Sciatic nerve (tissue), 2 donors: ENCODE measurements around the gene APBB1IP. TPM values are rescaled to one million over a fixed set of nuclear protein-coding genes. Genes with fewer than 3 reads are reported as not detected.
"Not testable (repeated sequence)": the region's sequence is repeated elsewhere in the genome, so short reads cannot be mapped to it uniquely, and the experiment has no call there.

Source experiments
- ATAC-seq: fragments of 200-7000 bp; cut with Tn5 transposase; one replicate; pipeline ENCODE4 v1.9.1; 2020; ENCODE audit warnings: mild to moderate bottlenecking, moderate library complexity
- DNase-seq: peaks from one replicate; pipeline ENCODE4 v3.0.0-alpha.2; 2020; ENCODE audit warnings: low spot score
- intact Hi-C: fragments of 100-400 bp; cut with DNase I; formaldehyde crosslinking; loops from one replicate; pipeline ENCODE4 v1.14.2; 2022
- total RNA-seq: library from RNA; stranded (reverse); fragmentation: NEBNext Ultra II Directional; extraction: Animal tissue kit (Norgen Biotek cat#: 25700); gene quantifications from one replicate; pipeline ENCODE4 v1.2.1, GENCODE V29; 2021
- donor health status: DM: no; HTN: no; CAD: no.
- donor health status: DM: no; HTN: no; CAD: no.

Gene APBB1IP
- total RNA-seq, 1 donor from 2014 or later: 17.0 TPM

DNA sequence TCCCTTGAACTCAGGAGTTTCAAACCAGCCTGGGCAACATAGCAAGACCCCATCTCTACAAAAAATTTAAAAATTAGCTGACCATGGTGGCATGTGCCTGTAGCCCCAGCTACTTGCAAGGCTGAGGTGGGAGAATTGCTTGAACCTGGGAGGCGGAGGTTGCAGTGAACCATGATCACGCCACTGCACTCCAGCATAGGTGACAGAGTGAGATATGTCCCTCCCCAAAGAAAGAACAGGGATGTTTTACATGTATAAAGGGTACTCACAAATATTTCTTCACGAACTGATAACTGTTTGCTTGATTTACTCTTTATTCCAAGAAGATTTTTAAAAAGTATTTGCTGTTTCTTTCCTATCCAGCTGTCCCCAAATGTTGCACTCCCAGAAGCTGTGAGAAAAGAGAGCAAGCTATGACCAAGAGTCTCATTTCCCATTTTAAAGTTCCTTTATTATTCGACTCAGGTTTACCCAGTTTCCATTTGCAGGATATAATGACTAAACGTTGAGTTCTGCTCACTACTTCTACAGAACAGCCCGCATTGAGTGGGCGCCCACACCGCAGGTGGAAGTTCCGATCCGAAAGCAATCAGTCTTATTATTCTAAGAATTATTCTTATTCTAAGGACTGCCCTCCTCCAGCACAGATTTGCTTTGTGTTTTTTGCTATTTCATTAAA is 90.7 kb downstream of the APBB1IP start:
- DNase-seq: no peak
- intact Hi-C loops: no loop called here
- no peak for ATAC-seq

- intact Hi-C loops: no loop called here
- ATAC-seq (no peak), DNase-seq (no peak)
These were observed 96.2 kb downstream of the APBB1IP start for GRCh38 chr10:26534384-26534783.

DNA sequence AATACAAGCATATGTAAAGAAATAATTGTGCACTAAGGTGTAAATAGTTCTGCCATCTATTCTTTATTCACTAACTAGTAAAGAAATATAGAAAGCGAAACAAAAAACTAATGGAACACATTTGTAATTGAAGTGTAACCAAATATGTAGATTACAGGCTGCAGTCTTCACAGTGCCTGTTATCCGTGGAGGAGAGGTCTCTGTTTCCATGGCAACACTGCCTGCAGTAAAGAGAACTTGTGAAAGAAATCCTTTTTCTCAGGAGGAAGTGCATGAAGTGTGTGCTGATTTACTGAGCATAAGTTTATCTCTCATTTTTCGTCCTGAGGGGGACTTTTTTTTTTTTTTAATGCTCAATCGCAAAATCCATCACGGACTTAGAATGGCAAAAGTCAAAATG is 102.5 kb downstream of the APBB1IP start:
- ATAC-seq: no peak
- intact Hi-C loops: no loop called here
- no peak for DNase-seq

GRCh38 chr10:26543567-26544306 is 105.6 kb downstream of the APBB1IP start:
- ATAC-seq: no peak
- no peak for DNase-seq
- intact Hi-C loops: no loop called here

DNA sequence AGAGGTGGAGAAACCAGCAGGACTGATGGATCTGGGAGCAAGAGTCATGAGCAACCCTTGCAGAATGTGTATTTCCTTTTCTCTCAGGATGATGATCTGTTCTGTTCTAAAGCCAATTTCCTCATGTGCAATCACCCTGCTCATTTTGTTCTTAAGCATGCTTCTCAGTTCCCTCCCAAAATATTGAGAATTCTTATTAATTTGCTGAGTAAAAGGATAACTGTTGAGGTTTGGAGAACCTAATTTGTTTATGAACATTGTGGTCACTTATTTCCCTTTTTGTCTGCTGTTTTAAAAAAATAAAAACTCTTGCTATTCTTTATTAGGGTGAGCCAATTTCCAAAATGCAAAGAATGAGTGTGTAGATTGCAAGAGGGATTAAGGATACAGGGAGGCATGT is 106.8 kb downstream of the APBB1IP start:
- intact Hi-C loops: no loop called here
- DNase-seq (no peak), ATAC-seq (no peak)

DNA sequence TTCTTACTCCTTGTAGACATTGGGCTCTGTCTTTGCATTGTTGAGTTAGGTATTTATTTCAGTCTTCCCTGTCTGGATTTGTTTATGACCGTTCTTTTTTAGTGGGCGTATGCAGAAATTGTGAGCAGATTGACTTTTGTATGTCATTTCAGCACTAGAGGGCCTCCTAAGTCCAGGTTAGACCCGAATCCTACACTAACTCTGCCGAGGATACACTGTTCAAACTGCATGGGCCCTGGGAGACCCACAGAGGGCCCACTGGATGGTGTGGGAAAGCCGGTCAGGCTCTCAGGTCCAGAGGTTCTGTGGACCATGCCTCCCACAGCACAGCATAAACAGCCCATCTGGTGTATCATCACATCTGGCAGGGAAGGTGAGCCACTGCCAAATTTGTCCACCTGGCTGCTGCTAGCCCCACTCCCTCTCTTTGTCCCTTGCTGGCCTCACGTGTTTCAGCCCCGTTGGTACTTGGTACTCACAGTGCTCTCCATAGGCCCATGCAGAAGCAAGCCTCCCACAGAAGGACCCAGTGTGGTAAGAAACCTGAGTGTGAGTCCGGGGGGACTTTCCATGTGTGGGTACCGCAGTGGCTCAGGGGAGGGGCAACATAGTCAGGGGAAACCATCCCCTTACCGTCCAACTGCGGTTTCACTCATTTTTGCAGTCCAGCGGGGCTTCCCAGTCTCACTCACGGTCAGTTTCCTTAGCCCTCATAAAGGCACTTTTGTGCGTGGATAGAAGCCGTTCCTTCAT is 112.8 kb downstream of the APBB1IP start:
- intact Hi-C loops: no loop called here
- DNase-seq (no peak), ATAC-seq (no peak)

GRCh38 chr10:26554246-26554645 is 116.1 kb downstream of the APBB1IP start:
- ATAC-seq: no peak
- intact Hi-C loops: no loop called here

DNA sequence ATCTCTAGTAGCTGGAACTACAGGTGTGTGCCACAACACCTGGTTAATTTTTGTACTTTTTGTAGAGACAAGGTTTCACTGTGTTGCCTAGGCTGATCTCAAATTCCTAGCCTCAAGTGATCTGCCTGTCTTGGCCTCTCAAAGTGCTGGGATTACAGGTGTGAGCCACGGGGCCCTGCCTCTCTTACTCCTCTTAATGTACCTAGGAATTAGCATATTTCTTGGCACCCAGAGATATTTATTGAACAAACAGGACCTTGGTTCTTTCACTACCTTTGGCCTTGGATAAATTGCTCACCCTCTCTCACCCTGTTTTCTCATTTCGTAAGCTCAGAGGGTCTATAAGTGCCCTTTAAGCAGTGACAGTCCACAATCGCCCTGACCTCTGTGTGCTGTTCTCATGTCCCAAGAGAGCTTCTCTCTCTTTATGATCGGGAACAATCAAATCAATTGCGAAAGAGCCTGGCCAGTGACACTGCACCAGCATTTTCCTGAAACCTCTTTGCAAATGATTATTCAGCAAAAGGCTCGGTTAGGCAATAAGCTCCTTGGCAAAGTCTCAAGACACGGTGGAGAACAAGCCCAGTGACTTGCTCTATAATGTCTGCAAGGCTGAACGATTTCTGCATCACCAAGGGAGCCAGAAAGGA is 117.7 kb downstream of the APBB1IP start:
- peak; percentile 89 for ATAC-seq
- intact Hi-C loops: no loop called here
- no peak for DNase-seq

More at GRCh38 chr10:26554246-26554645, 116.1 kb downstream of the APBB1IP start:
- no peak for DNase-seq

- ATAC-seq (peak; percentile 85), DNase-seq (no peak)
- intact Hi-C loops: no loop called here
These were observed 118.9 kb downstream of the APBB1IP start for GRCh38 chr10:26556748-26557640.

DNA sequence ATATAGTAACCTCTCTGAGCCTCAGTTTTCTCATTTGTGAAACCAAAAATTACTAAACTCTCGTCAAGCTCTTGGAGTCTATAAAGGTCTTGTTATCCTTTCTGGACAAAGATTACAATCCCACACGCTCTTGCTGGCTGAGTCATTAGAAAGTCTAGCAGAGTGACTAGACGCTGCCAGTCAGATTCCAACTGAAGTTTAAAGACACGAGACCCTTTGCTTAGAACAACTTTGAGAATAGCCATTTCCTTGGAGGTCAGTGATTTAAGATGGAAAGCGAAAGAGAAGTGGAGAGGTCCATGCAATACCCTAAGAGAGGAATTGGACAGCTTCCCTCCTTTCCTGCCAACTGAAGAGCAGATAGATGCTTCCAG is 119.5 kb downstream of the APBB1IP start:
- DNase-seq (no peak), ATAC-seq (peak; percentile 40)
- intact Hi-C loops: no loop called here

GRCh38 chr10:26566525-26567350 is 128.6 kb downstream of the APBB1IP start:
- DNase-seq (no peak), ATAC-seq (no peak)
- intact Hi-C loops: no loop called here

DNA sequence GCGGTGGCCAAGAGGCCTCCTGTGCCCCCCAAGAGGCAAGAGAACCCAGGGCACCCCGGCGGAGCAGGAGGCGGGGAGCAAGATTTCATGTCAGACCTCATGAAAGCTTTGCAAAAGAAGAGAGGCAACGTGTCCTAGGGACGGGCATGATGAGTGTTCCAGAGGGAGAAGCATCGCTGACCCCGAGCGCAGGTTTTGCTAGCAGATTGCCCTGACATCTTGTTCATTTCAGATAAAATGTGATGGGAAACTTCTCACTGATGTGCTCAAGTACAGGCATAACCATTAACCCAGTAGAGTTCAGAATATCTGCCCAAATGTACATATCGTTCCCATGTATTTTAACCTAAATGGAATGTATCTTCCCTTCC is 129.2 kb downstream of the APBB1IP start:
- intact Hi-C loops: no loop called here
- ATAC-seq: no peak
- DNase-seq: no peak

GRCh38 chr10:26571655-26572054 is 133.5 kb downstream of the APBB1IP start:
- ATAC-seq (no peak), DNase-seq (no peak)
- intact Hi-C loops: no loop called here

- intact Hi-C loops: no loop called here
- ATAC-seq (no peak), DNase-seq (no peak)
These were observed 135.5 kb downstream of the APBB1IP start for GRCh38 chr10:26573674-26574073.

- ATAC-seq (peak; percentile 26), DNase-seq (no peak)
- intact Hi-C loops: no loop called here
These were observed 136.6 kb downstream of the APBB1IP start for GRCh38 chr10:26574783-26575182.

DNA sequence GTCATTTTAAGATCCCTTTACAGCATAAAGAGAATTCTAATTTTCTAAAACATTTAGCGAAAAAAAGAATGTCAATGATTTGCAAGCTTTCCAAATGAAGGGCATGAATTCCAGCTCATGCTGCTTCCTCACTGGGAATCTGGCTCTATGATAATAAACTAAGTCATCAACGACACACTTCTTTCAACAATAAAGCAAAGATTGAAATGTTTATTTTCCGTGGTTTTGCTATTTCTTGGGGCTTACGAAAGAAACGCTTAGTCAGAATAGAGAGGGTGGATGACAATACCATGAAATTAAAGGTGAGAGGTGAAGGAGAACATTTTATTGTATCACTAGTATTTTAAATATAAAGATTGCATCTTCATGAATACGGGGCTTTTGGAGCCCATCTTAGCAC is 140.2 kb downstream of the APBB1IP start:
- intact Hi-C loops, DNase-seq, ATAC-seq: not testable (repeated sequence)

DNA sequence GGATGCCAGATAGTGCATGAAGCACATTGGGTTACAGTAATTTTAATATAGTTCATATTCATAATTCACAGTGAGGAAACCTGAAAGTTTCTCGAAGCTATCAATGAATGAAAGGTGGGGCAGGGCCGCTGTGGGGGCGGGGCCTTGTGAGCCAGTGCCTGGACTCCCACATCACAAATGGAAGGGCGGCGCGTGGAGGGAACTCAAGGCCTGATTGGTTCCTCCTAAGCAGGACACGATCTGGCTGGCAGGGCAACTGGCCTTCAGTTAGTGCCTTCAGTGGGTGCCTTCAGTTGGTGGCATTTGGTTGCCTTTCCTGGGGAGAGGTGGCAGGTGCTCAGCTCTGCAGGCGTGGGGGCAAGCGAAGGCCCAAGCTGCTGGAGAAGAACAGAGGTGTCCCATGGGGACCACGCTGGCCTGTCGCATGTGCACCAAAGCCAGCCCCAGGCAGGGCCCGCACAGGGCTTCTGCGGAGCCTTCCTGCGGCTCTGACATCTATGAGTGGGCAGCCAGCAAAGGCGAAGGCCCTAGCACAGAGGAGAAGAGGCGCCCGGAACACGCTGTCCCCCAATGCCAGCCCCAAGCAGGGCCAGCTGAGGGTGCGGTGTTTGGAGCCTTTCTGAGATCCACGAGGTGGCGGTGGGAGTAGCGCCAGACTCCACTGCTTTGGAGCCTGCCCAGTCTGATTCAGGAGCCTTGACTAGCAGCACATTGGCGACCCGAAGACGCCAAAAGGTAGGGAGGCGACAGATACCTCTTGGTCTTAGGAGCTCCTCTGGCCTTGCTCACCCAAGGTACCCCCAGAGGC is 141.3 kb downstream of the APBB1IP start:
- ATAC-seq (no peak), DNase-seq (no peak)
- intact Hi-C loops: no loop called here
